ENCODE data around the gene EXOSC1.
A peak's percentile ranks its signal among the peaks of the same experiment; 100 is the strongest.
"Not testable (repeated sequence)": the region's sequence is repeated elsewhere in the genome, so short reads cannot be mapped to it uniquely, and the experiment has no call there.

Gene EXOSC1

GRCh38 chr10:97456686-97457065 lies 10.9 kb upstream of the EXOSC1 start:
- DNase-seq: no peak

- DNase-seq: no peak
These were observed 10.4 kb upstream of the EXOSC1 start for GRCh38 chr10:97456034-97456685.

- DNase-seq: no peak
These were observed 8.7 kb upstream of the EXOSC1 start for GRCh38 chr10:97454330-97455036.

GRCh38 chr10:97452352-97452751 lies 6.5 kb upstream of the EXOSC1 start:
- DNase-seq: no peak

GRCh38 chr10:97451605-97452004 lies 5.8 kb upstream of the EXOSC1 start:
- DNase-seq: no peak

GRCh38 chr10:97450828-97451227 lies 5.0 kb upstream of the EXOSC1 start:
- DNase-seq: no peak

- no peak for DNase-seq
These were observed 467 bp downstream of the EXOSC1 start for GRCh38 chr10:97445357-97445721.

GRCh38 chr10:97444212-97444611 lies 1.6 kb downstream of the EXOSC1 start:
- DNase-seq: no peak

- DNase-seq: no peak
These were observed 3.5 kb downstream of the EXOSC1 start for GRCh38 chr10:97442277-97442676.

GRCh38 chr10:97435211-97435610 lies 10.6 kb downstream of the EXOSC1 start:
- DNase-seq: no peak

- no peak for DNase-seq
These were observed 11.2 kb downstream of the EXOSC1 start for GRCh38 chr10:97434557-97434956.

- no peak for DNase-seq
These were observed 11.8 kb downstream of the EXOSC1 start for GRCh38 chr10:97434055-97434454.

GRCh38 chr10:97428572-97428981 lies 17.2 kb downstream of the EXOSC1 start:
- peak; percentile 45 for DNase-seq

- DNase-seq: peak; percentile 48
These were observed 18.1 kb downstream of the EXOSC1 start for GRCh38 chr10:97427571-97428179.

GRCh38 chr10:97426776-97427570 lies 18.8 kb downstream of the EXOSC1 start:
- DNase-seq: peak; percentile 9

- DNase-seq: peak; percentile 96
These were observed 19.6 kb downstream of the EXOSC1 start, which contains the start of gene PGAM1 for GRCh38 chr10:97425964-97426775. Gene PGAM1 (plus strand): TSS chr10:97426191. CDS start chr10:97426308, 117 bp downstream.

GRCh38 chr10:97423757-97424098 lies 22.1 kb downstream of the EXOSC1 start:
- not testable (repeated sequence) for DNase-seq

GRCh38 chr10:97416565-97416964 lies 29.2 kb downstream of the EXOSC1 start:
- DNase-seq: no peak

GRCh38 chr10:97412891-97413304 lies 32.9 kb downstream of the EXOSC1 start:
- DNase-seq: no peak

- peak; percentile 41 for DNase-seq
These were observed 34.4 kb downstream of the EXOSC1 start for GRCh38 chr10:97411406-97411805.

- DNase-seq: no peak
These were observed 37.3 kb downstream of the EXOSC1 start for GRCh38 chr10:97408496-97408992.

- DNase-seq: no peak
These were observed 37.9 kb downstream of the EXOSC1 start for GRCh38 chr10:97407952-97408248.

All from fibroblast of skin of right biceps (primary cell).